ENCODE results near the gene SLC18A3. TPM values are rescaled to one million over a fixed set of nuclear protein-coding genes. Genes with fewer than 3 reads are reported as not detected.

Gene SLC18A3
- total RNA-seq, 4 donors from 2014 or later, result not detected

- intact Hi-C loops (cut with DNase I; ENCODE audit: low total_unique reads), result no loop called here
- H3K4me3 ChIP-seq (ENCODE audit: low read depth, poor library complexity, severe bottlenecking), result no peak overlapping the region
- peak in 1 of 2 donors; percentile 4 for DNase-seq (ENCODE audit: low spot score in 2 of 2)
- TF ChIP-seq POLR2A (IDR thresholded peaks at IDR 0.05) (no peak), CTCF (IDR thresholded peaks at IDR 0.05) (no peak)
- WGBS, 2 donors, result 94 to 100% methylated on average over 1 of the region's 1 CpG
These were observed 40.6 kb downstream of the SLC18A3 start for GRCh38 chr10:49650724-49651034.

- no peak overlapping the region for H3K4me3 ChIP-seq (ENCODE audit: low read depth, poor library complexity, severe bottlenecking)
These were observed 41.1 kb downstream of the SLC18A3 start for GRCh38 chr10:49651039-49651835.

GRCh38 chr10:49651917-49652316 lies 41.8 kb downstream of the SLC18A3 start:
- intact Hi-C loops (cut with DNase I; ENCODE audit: low total_unique reads), result no loop called here

More at GRCh38 chr10:49651039-49651835, 41.1 kb downstream of the SLC18A3 start:
- DNase-seq (ENCODE audit: low spot score in 2 of 2), result no peak
- TF ChIP-seq POLR2A (IDR thresholded peaks at IDR 0.05) (no peak), CTCF (IDR thresholded peaks at IDR 0.05) (no peak)
- intact Hi-C loops (cut with DNase I; ENCODE audit: low total_unique reads), result no loop called here
- WGBS, 2 donors, result 73 to 78% methylated on average over 14 to 15 of the region's 15 CpGs

GRCh38 chr10:49652421-49653272 lies 42.5 kb downstream of the SLC18A3 start:
- TF ChIP-seq POLR2A (IDR thresholded peaks at IDR 0.05) (no peak), CTCF (IDR thresholded peaks at IDR 0.05) (no peak)
- intact Hi-C loops (cut with DNase I; ENCODE audit: low total_unique reads), result no loop called here
- H3K4me3 ChIP-seq (ENCODE audit: low read depth, poor library complexity, severe bottlenecking), result no peak overlapping the region
- peak; percentile 10 to 81 for DNase-seq (ENCODE audit: low spot score in 2 of 2)
- 79 to 81% methylated on average over 15 of the region's 15 CpGs for WGBS, 2 donors

More at GRCh38 chr10:49651917-49652316, 41.8 kb downstream of the SLC18A3 start:
- no peak overlapping the region for H3K4me3 ChIP-seq (ENCODE audit: low read depth, poor library complexity, severe bottlenecking)
- WGBS, 2 donors, result 70 to 74% methylated on average over 2 of the region's 2 CpGs
- no peak for DNase-seq (ENCODE audit: low spot score in 2 of 2)
- TF ChIP-seq POLR2A (IDR thresholded peaks at IDR 0.05) (no peak), CTCF (IDR thresholded peaks at IDR 0.05) (no peak)

GRCh38 chr10:49653273-49653929 lies 43.3 kb downstream of the SLC18A3 start:
- WGBS, 2 donors, result 74 to 77% methylated on average over 8 to 11 of the region's 11 CpGs
- H3K4me3 ChIP-seq (ENCODE audit: low read depth, poor library complexity, severe bottlenecking), result no peak overlapping the region
- intact Hi-C loops (cut with DNase I; ENCODE audit: low total_unique reads), result no loop called here
- DNase-seq (ENCODE audit: low spot score in 2 of 2), result no peak
- TF ChIP-seq POLR2A (IDR thresholded peaks at IDR 0.05) (no peak), CTCF (IDR thresholded peaks at IDR 0.05) (no peak)
